A673 (cell line): Measurements from ENCODE around the gene COL20A1. TPM values are rescaled to one million over a fixed set of nuclear protein-coding genes. Genes with fewer than 3 reads are reported as not detected.

Experiments used
- BruUV-seq: library from RNA; stranded (reverse); fragments of 400-500 nt; replicated peaks from 2 replicates; lab custom pipeline; 2021; lab: Mats Ljungman, UMichigan
- CTCF ChIA-PET: fragments of 300-600 bp; sonication (Branson Sonifier 250); formaldehyde crosslinking; loops from one replicate; lab custom pipeline; 2022; ENCODE audit warnings: antibody characterized with exemption; lab: Charles Lee
- POLR2A ChIA-PET: fragments of 300-600 bp; sonication (Branson Sonifier 250); formaldehyde crosslinking; loops from one replicate; lab custom pipeline; 2022; ENCODE audit warnings: antibody characterized with exemption; ENCODE audit not compliant: low non-redundant PET; lab: Charles Lee
- DNase-seq: peaks from one replicate; pipeline ENCODE4 v3.0.0-alpha.2; 2015; ENCODE audit warnings: low spot score
- H3K27ac ChIP-seq: fragments of 200-600 bp; sonication (generic); 2 replicates; pipeline ENCODE4 v1.5.1; 2016; ENCODE audit warnings: mixed run types, low read depth, mild to moderate bottlenecking, mixed read lengths, antibody characterized with exemption, low read length; ENCODE audit not compliant: poor library complexity, severe bottlenecking
- H3K27me3 ChIP-seq: fragments of 200-600 bp; sonication (generic); replicated peaks from 2 replicates; pipeline ENCODE4 v1.6.1; 2017; ENCODE audit warnings: mixed run types, low read depth, mild to moderate bottlenecking, mixed read lengths, antibody characterized with exemption, low read length; ENCODE audit not compliant: insufficient read depth, poor library complexity
- H3K36me3 ChIP-seq: fragments of 200-600 bp; sonication (generic); 2 replicates; pipeline ENCODE4 v1.6.1; 2016; ENCODE audit warnings: mixed run types, mild to moderate bottlenecking, mixed read lengths, antibody characterized with exemption, low read length; ENCODE audit not compliant: insufficient read depth, poor library complexity, severe bottlenecking
- H3K4me1 ChIP-seq: fragments of 200-600 bp; sonication (generic); 2 replicates; pipeline ENCODE4 v1.6.1; 2017; ENCODE audit warnings: mixed run types, mild to moderate bottlenecking, mixed read lengths, antibody characterized with exemption, low read length; ENCODE audit not compliant: insufficient read depth, poor library complexity, severe bottlenecking
- H3K4me3 ChIP-seq: fragments of 200-600 bp; sonication (generic); 2 replicates; pipeline ENCODE4 v1.5.1; 2016; ENCODE audit warnings: low read depth, mixed run types, mild to moderate bottlenecking, mixed read lengths, low read length; ENCODE audit not compliant: poor library complexity, severe bottlenecking
- H3K9me3 ChIP-seq: fragments of 200-600 bp; sonication (generic); 2 replicates; pipeline ENCODE4 v1.6.1; 2016; ENCODE audit warnings: mixed run types, low read depth, mild to moderate bottlenecking, mixed read lengths, antibody characterized with exemption, low read length; ENCODE audit not compliant: poor library complexity, severe bottlenecking
- CTCF ChIP-seq: fragments of 300-800, 200-600 bp; sonication (generic); conservative IDR thresholded peaks from 2 replicates; pipeline ENCODE4 v1.5.1; 2017; ENCODE audit warnings: low read depth, mild to moderate bottlenecking, antibody characterized with exemption, low read length, moderate library complexity, mixed read lengths
- EZH2 ChIP-seq: fragments of 200-600 bp; sonication (generic); IDR thresholded peaks from 2 replicates; pipeline ENCODE4 v1.6.1; 2017; ENCODE audit warnings: borderline replicate concordance, low read depth, mild to moderate bottlenecking, mixed read lengths, antibody characterized with exemption, low read length; ENCODE audit not compliant: poor library complexity, severe bottlenecking
- intact Hi-C: fragments of 100-400 bp; cut with micrococcal nuclease; formaldehyde crosslinking; loops from one replicate; pipeline ENCODE4 v1.10.0; 2022; ENCODE audit not compliant: unreplicated experiment
- total RNA-seq: library from RNA; stranded (reverse); gene quantifications from 2 replicates; pipeline ENCODE4 v1.2.3, GENCODE V29; 2021

COL20A1 gene
- total RNA-seq, 1 experiment from 2014 or later: not detected

DNA sequence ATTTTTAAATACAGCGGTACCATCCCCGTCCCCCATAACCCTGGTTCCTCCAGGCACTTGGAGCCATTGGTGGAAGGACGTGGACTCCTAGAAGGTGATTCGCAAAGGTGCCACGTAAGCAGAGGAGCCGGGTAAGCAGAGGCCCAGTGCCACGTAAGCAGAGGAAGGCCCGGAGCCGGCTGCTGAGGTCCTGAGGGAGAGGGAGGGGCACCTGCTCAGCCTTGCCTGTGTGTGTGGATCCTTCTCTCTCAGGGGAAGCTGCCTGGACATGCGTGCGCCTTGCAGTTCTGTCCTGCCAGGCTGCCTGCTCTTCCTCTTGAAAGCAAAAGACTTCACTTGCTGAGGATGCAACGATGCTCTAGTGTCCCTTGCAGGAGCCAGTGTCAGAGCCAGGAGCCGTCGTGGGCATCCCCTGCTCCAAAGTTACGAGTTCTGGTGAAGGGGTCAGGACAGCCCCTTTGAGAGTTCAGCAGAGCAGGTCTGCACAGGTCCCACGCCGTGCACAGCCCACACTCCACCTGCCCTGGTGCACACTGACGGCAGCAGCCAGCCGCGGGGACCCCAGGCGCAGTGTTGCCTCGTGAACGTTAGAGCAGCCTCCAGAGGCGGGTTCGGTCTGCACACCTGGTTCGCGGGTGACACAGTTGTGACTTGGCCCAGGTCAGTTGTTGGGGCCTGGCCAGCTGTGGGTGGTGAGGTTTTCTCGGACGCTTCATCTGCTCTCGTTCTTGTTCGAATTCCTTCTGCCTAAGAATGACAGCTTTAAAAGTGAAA lies 36.9 kb upstream of the COL20A1 start:
- ChIA-PET CTCF (no interaction called here), POLR2A (no interaction called here)
- intact Hi-C loops: no loop called here
- no peaks in the 10 kb centered on the region for H3K9me3 ChIP-seq
- H3K4me1 ChIP-seq: no peaks in the 10 kb centered on the region
- no peaks in the 10 kb centered on the region for H3K36me3 ChIP-seq
- no peak overlapping the region for H3K4me3 ChIP-seq
- TF ChIP-seq CTCF: no peak
- TF ChIP-seq EZH2: no peak
- no peak for DNase-seq
- no peak overlapping the region for H3K27ac ChIP-seq
- H3K27me3 ChIP-seq: peaks cover 55% of the 10 kb centered on the region
- BruUV-seq: no TSS peak

- TF ChIP-seq EZH2: no peak
- no peak for TF ChIP-seq CTCF
- Histone ChIP-seq H3K9me3 (no peaks in the 10 kb centered on the region), H3K4me3 (no peak overlapping the region), H3K27ac (no peak overlapping the region), H3K36me3 (no peaks in the 10 kb centered on the region), H3K27me3 (peaks cover 58% of the 10 kb centered on the region), H3K4me1 (no peaks in the 10 kb centered on the region)
- ChIA-PET CTCF (no interaction called here), POLR2A (no interaction called here)
- no peak for DNase-seq
- intact Hi-C loops: no loop called here
- no TSS peak for BruUV-seq
These were observed 36.0 kb upstream of the COL20A1 start for GRCh38 chr20:63256954-63257353.

GRCh38 chr20:63257629-63258028 lies 35.4 kb upstream of the COL20A1 start:
- Histone ChIP-seq H3K4me1 (no peaks in the 10 kb centered on the region), H3K27ac (no peak overlapping the region), H3K4me3 (no peak overlapping the region), H3K27me3 (peaks cover 54% of the 10 kb centered on the region), H3K36me3 (no peaks in the 10 kb centered on the region), H3K9me3 (no peaks in the 10 kb centered on the region)
- no TSS peak for BruUV-seq
- intact Hi-C loops: no loop called here
- ChIA-PET CTCF (no interaction called here), POLR2A (no interaction called here)
- TF ChIP-seq CTCF (no peak), EZH2 (no peak)
- no peak for DNase-seq
